Measurements from ENCODE around the gene MRPL19.

- TF ChIP-seq POLR2A (IDR thresholded peaks at IDR 0.05; ENCODE audit: low read depth, low read length) (no peak), POLR2AphosphoS5 (IDR thresholded peaks at IDR 0.05; ENCODE audit: insufficient read depth, low read depth, low read length) (no peak), JUN (IDR thresholded peaks at IDR 0.05; ENCODE audit: borderline replicate concordance, insufficient read depth, insufficient read length, low read depth) (no peak), EZH2 (IDR thresholded peaks at IDR 0.05; ENCODE audit: borderline replicate concordance, low read depth, low read length, severe bottlenecking) (no peak), MYC (IDR thresholded peaks at IDR 0.05; ENCODE audit: low read depth, low read length) (no peak), GATA2 (IDR thresholded peaks at IDR 0.05; ENCODE audit: insufficient read depth, insufficient read length, low read depth, low read length) (no peak)
- TF ChIP-seq, protein P1, sequence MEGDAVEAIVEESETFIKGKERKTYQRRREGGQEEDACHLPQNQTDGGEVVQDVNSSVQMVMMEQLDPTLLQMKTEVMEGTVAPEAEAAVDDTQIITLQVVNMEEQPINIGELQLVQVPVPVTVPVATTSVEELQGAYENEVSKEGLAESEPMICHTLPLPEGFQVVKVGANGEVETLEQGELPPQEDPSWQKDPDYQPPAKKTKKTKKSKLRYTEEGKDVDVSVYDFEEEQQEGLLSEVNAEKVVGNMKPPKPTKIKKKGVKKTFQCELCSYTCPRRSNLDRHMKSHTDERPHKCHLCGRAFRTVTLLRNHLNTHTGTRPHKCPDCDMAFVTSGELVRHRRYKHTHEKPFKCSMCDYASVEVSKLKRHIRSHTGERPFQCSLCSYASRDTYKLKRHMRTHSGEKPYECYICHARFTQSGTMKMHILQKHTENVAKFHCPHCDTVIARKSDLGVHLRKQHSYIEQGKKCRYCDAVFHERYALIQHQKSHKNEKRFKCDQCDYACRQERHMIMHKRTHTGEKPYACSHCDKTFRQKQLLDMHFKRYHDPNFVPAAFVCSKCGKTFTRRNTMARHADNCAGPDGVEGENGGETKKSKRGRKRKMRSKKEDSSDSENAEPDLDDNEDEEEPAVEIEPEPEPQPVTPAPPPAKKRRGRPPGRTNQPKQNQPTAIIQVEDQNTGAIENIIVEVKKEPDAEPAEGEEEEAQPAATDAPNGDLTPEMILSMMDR (IDR thresholded peaks at IDR 0.05; ENCODE audit: extremely low read depth in 1 of 2, insufficient read depth in 1 of 2, low read depth in 1 of 2, low read length in 2 of 2), result no peak
Observed at GRCh38 chr2:75622929-75623328, 23.7 kb upstream of the MRPL19 start.

Measured in endothelial cell of umbilical vein (primary cell).